DMS79 treated with DMSO at 0.1 percent for 48 hours (cell line): ENCODE measurements around the gene DIPK1C.

ENCODE experiments used
- DNase-seq: peaks from one replicate; lab custom pipeline; 2025; lab: John Stamatoyannopoulos, UW

Gene DIPK1C

DNA sequence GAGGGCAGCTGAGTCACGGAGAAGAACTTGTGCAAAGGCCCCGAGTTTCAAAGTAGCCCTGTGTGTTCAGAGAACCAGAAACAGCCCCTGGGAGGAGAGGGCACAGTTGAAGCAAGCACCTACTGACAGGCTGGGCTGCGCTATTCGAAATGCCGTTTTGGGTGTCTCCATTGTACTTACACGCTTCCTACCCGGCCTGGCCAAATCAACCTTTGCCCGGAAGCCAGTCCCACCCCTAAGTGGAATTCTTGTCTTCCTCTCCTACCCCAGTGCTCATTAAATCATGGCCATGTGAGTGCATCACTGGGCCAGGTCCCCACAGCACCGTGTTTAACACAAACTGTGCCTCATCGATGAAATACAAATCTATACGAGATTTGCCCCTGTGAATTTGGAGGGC lies 6.0 kb downstream of the DIPK1C start:
- no peak for DNase-seq

DNA sequence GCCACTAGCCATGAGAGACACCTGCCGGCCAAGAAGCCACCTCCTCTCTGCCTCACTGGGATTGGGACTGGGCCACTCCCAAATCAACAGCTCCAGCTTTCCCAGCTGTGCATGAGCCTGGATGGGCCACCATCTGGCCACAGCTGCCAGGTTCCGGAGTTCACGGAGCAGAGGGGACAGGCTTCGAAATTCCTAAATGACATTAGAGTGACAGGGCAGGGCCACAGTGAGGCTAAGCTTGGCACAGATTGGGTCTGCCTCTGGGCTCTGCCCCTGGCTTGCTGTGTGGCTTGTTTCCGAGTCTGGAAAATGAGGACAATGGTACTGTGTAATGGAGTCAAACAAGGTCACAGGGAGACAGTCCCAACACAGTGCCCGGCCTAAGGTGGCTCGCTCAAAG lies 6.5 kb downstream of the DIPK1C start:
- no peak for DNase-seq

DNA sequence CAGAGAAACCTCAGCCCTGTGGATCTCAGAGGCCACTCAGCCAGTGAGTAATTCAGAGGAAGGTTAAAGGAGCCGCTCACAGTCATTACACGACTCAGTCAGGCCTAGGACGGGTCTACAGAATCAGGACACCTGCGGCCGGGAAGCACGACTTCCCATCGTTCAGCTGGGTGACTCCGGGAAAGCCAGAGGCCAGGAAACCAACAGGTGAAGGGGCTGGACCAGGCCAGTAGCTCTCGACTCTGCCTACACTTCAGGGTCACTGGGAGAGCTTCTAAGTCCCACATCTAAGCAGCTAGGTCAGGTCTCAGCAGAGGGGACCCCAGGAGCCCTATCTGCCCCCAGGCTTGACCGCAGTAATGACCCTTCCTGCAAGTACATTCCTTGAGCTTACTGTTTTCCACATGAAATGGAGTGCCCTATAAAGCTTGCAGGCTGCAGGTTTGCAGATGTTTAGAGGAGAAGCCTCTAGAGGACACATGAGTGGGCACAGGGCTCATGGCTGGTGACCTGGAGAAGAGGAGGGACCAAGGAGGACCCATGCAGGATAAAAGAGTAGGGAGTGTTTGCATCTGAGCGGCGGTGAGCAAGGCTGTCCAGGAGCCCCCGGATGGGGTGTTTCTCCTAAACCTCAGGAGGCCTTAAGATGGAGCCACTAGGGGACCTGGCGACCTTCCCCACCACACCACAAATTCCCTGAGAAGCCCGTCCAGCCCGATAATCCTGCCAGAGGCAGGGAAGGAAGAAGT lies 9.5 kb downstream of the DIPK1C start:
- DNase-seq: no peak

DNA sequence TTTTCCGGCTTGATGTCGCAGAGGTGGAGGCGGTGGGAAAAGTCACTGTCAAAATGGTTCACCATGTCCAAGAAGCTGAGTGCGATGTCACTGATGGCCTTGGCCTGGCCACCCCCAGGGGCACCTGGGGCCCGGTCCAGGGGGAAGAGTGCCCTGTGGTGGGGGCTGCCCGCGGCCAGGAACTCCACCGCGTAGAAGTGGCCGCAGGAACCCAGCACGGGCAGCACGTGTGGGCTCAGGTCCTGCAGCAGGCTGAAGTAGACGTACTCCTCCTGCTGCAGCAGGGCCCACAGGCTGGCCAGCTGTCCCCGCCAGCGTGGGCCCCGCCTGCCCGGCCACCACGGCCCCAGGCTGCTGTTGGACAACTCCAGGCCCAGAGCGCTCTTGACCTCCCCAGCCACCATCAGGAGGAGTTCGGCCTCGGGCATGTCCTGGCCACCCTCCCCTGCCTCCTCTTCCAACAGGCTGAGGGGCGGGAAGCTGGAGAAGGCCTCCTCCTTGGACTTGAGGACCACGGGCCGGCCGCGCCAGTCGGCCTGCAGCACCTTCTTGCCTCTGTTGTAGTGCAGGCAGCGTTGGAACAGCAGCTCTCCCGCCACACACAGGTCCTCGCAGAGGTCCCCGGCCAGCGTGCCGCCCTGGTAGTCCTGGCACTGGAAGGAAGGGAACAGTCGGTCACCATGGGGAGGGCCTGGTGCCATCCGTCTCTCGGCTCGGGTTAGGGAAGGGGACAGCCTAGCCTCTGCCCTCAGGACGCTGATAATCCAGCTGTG lies 10.3 kb downstream of the DIPK1C start:
- no peak for DNase-seq

DNA sequence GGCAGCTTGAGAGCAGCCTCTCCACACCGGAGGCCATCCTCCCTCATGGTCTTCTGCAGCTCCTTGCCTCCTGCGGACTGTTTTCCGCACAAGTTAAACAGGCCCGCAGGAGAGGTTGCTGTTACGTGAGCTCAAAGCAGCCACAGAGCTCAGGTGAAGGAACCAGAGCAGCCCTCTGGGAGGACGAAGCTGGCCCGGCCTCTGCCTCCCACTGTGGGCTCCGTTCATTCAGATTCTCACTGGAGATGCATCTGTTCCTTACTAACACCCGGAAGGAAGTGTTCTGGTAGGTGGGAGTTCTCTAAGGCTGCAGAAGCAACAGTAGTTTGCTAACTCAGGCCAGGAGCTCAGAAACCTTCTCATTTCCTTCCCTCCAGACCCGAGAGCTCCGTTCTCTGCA lies 10.9 kb downstream of the DIPK1C start:
- DNase-seq: no peak

DNA sequence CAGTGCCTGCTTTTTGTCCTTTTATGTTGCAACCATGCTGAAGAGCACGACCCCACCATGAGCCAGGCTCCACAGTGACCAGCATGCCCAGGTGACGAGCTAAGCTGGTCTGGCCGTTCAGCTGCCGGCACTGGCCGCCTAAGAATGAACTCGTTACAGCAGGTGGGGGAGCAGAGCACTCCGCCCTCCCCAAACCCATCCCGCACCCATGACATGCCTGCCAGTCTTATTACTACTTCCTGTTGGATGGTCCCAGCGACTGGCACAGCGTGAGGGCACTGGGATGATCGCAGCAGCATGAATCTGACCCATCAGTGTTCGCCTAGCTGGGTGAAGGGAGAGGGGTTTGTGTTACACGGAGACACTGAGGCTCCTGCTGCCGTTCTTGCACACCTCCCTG lies 11.5 kb downstream of the DIPK1C start:
- no peak for DNase-seq

DNA sequence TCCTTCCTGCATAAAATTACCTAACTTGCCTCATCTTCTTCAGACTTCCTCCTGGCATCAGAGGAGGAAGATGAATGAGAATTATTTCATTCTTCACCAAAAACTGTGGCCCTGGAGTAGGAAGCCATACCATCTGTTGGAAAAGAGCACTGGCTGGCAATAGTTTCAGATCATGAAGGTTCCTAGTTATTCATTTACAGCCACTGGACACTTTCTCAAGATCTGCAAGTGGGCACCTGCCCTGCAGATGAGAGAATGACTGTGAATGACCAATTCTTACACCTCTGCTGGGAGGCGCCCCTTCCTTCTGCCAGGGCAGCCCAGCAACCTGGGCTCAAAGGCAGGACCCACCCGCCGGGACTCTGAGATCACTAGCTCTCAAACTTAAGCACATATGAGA lies 13.0 kb downstream of the DIPK1C start:
- no peak for DNase-seq

DNA sequence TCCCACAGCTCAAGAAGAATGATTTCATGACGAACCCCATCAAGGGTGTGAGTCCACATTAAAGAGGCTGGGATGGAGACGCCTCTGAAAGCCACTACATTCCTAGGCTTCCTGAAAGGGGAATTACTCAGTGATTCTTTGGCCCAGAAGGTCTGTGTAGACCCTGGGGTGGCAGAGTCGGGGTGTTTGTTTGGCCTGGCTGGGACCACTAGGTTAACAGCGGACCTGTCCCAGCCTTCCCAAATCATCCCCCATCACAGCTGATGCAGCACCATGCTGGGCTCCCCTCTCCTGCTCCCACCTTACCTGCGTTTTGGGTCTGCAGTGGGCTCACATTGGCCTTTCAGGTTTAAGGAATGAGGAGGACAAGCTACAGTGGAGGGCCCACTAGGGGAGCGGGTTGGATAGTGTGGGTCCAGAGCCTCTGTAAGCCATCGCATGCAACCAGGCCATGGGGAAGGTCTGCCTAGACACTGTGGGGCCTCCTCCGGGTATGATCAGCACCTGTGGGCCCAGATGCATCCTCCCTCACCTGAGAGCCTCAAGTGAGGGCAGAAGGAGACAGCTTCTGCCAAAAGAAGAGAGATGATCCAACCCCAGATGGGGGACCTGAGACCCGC lies 16.2 kb downstream of the DIPK1C start:
- DNase-seq: no peak

DNA sequence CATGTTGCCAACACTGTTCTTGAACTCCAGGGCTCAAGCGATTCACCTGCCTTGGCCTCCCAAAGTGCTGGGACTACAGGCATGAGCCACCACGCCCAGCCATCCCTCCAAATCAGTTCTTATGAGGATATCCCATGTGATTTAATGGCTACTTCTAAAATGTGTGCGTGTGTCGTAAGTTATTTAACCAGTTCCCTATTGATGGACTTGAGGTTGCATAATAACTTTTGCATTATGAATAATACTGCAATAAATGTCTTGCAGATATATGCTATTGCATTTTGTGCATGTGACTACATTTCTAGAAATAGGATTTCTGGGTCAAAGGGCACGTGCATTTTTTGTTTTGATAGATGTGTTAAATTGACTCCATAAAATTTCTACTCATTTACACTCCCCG lies 19.0 kb downstream of the DIPK1C start:
- no peak for DNase-seq

DNA sequence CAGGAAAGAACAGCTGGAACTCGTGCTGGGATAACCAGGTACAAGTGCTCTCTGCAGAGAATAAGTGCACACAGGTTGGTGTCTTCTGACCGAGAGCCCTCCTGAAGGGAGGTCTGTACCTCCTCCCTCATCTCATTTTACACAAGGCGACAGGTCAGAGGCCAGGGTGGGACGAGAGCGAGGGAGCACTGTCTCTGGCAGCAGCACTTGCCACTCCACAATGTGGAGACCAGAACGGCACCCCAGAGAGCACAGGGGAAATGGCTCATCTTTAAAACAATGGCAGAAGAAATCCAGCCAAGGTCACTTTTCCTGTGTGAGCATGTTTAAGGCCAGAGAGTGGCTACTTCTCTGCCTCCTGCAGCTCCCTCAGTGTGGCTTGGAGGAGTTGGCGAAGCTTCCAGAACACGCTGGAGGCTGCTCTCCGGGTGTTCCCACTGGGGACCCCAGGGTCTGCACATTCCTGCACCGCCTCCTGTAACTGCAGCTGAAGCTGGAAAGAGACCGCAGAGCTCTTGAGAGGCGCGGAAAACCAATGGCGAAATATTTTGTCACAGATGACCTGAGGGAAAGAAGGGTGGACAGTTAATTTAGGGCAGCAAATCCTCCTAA lies 20.8 kb downstream of the DIPK1C start:
- no peak for DNase-seq

DNA sequence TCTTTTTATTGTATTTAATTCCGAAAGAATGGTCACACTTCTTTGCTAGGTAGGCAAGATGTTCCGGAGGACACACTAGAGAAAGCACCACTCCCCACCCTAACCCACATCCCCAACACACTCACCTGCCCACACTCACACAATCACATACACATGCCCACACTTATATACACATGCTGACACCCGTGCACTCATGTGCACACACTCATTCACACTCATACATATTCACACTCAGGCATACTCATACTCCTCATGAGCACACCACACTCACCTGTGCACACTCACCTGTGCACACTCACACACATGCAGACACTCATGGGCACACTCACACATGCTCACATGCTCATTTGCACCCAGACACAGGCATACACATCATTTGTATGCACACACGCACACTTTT lies 21.4 kb downstream of the DIPK1C start:
- no peak for DNase-seq

DNA sequence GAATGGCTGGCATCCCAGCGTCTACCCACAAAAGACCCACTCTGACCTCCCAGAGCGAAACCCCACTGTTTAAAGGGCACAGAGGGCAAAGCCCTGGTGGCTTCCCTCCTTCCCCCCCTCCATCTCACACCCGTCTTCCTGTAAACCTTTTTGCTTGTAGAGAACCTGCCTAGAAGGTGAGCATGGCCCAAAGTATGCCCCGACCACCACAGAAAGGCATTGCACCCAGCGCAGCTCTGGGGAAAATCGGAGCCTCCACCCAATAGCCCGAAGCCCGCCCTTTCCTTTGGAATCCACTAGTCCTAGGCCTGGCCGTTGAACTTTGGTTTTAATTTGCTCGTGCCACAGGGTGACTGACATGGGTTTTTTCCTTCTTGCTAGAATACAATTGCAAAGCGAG lies 22.6 kb downstream of the DIPK1C start:
- no peak for DNase-seq

DNA sequence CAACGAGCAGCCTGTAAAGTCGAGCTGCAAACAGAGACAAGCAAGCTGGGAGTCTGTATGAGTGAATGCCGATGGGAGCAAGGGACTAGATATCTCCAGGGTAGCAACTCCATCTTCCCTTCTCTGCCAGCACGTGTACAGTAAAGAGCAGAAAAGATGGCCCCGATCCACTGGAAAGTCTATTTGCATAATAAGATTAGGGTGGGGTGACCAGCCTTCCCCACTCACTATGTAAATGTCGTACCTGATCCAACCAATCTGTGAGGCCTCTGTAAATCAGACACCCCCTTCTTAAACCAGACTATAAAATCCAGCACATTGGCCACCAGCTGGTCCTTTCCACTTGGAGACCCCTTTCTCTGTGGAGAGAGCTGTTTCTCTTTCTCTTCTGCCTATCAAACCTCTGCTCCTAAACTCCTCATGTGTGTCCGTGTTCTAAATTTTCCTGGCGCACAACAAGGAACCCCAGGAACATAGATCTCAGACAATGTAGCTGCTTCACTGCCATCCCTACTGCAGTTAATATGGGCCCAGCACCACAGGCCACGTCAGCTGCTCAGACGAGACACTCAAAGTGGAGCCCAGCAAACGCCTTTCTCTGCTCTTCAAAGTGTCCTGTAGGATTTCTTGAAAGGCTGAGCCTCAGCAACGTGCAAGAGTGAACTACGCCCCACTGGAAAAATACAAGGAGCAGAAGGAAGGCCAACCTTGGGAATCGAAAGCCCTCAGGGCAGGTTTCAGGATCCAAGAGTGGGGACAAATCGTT lies 26.1 kb downstream of the DIPK1C start:
- DNase-seq: no peak

DNA sequence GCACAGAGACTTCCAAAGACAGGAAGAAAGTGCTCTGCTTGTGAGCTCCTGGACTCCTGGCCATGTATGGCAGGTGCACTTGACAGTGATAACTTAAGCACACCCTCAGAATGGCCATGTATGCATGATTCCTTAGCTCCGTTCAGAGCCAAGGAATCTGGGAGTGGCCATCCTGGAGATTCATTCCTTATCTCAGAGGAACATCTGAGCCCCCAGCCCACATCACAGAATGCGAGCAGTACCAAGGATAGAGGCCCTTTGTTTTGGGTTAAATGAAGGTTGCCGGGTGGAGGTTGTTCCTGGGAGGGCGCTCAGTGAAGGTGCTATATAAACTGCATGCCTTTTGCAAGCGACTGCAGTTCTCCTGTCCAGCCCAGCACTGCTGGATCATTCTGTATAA lies 26.9 kb downstream of the DIPK1C start:
- DNase-seq: no peak

DNA sequence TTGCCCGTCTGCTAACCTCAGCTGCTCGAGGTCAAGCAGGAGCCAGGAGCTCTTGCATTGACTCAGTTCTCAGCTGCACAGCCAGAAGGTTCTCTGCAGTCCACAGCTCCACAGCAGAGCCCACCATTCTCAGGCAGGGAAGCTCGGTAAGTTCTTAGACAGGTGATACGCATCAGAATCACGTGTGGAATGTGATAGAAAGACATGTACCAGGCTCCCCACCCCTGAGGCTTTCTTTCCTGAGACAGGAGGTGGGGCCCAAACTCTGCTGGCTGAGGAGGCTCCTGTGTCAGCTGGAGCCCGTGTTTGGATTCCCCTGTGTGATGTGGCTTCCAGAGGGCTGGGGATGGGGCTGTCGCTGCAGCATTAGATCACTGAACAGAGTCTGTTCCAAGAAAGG lies 28.0 kb downstream of the DIPK1C start:
- no peak for DNase-seq

DNA sequence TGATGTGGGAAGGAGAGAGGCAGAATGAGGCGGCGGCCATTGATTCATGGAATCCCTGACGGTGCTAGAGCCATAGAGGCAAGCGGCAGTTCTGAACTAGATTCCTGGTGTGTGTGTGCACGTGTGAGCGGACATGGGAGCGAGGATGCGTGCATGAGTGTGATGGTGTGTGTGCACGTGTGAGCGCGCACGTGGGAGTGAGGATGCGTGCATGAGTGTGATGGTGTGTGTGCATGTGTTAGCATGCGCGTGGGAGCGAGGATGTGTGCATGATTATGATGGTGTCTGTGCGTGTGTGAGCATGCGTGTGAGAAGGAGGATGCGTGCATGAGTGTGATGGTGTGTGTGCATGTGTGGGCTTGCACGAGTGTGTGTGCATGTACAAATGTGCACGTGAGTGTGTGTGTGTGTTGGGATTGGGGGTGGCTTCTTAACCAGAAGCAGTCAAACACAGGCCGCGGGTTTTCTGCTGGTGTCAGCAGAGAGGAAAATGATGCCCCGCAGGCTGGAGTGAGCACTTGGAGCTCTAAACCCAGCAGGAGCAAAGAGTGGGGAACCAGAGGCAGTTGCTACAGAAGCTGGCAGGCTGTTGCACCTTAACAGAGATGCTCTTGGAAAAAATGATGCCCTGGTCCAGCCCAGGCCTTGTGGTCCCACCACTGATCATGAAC lies 29.5 kb downstream of the DIPK1C start:
- no peak for DNase-seq

DNA sequence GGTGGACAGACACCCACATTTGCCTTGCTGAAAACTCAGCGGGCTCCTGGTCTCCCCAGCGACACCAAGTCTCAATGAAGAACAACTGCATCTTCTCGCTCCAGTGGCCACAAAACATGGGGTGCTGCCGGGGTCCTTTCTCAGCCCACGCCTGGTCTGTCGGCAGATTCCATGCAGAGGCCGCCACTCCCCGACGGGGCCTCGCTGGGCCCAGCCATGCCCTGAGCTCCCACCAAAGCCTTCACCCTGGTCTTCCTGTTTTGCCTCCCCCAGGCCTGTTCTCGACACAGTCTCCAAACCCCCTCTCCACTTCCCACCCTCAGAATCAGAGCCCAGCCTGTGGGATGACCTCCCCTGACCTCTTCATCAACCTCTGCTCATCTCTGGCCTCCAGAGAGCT lies 31.2 kb downstream of the DIPK1C start:
- no peak for DNase-seq

DNA sequence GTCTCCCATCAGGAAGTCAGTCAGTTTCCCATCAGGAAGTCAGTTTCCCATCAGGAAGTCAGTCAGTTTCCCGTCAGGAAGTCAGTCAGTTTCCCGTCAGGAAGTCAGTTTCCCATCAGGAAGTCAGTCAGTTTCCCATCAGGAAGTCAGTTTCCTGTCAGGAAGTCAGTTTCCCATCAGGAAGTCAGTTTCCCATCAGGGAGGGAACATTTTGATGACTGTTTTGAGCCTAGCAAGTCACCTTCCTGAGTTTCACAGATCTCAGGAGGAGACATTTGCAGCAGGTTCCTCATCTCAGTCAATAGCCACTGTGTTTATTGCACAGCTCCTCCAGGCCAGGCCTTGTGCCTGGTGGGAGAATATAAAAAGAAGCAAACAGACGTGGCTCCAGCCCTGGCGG lies 31.9 kb downstream of the DIPK1C start:
- no peak for DNase-seq

DNA sequence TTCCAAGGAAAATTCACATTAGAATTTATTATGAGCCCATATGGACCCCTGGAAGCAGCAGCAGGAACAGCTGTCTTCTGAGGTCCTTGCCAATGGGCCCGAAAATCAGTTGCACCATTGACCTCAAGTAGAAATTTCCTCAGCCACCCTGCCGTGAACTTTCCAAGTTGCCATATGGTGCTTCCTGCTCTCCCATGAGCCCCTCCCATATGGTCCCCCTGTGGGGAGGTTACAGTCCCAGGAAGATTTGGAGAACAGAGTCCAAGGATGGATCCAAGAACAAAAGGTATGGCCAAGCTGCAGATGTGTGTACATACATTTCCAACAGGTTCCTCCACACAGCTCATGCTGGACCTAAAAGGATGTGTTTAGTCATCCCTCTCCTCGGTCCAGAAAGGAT lies 34.6 kb downstream of the DIPK1C start:
- DNase-seq: no peak

DNA sequence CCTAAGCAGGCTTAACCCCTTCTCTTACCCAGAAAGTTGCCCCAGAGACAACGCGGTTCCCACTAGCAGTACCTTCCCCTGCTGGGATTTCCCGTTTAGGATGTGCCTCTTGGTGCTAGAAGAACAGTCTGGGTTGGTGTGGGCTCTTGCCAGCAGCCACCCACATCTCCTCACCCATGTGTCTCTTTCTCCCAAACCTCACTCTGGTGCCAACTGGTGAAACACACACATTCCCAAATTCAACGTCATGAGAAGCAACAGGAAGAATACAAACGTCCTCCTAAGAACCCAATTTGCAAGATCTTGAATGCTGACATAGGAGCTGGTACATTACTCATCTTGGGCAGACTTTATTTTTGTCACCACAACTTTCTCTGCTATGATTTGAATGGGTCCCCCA lies 36.2 kb downstream of the DIPK1C start:
- DNase-seq: no peak

DNA sequence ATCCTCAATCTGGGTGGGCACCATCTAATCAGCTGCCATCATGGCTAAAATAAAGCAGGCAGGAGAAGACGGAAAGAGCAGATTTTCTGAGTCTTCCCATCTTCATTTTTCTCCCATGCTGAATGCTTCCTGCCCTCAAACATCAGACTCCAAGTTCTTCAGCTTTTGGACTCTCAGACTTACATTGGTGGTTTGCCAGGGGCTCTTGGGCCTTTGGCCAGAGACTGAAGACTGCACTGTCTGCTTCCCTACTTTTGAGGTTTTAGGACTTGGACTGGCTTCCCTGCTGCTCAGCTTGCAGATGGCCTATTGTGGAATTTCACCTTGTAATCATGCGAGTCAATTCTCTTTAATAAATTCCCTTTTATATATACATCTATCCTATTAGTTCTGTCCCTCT lies 36.6 kb downstream of the DIPK1C start:
- no peak for DNase-seq

DNA sequence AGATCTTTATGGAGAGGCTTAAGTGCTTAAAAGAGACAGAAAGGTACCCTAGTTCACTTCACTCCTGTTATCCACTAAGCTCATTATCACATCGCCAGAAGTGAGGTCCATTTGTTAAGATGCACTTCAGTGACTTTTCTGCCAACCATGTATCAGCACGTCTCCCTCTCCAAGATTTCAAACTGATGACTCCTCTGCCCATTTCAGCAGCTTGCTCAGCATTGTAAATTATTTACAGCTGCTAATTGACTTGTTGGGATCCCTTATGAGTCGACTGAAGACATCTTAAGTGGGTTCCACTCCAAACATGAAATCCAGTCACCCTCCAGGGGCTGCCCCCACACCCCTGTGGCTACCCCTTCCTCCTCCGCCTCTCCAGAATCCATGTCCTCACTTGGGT lies 37.3 kb downstream of the DIPK1C start:
- DNase-seq: no peak
